AG04450 (cell line): ENCODE measurements around the gene TRAF7. TPM values are rescaled to one million over a fixed set of nuclear protein-coding genes. Genes with fewer than 3 reads are reported as not detected.

Experiments used
- CTCF ChIA-PET: fragments of 300-600, 350-600 bp; formaldehyde crosslinking; extraction: SDS; loops from one replicate; lab custom pipeline; 2022; ENCODE audit warnings: antibody characterized with exemption, inconsistent platforms; lab: Charles Lee
- POLR2A ChIA-PET: fragments of 350-600 bp; formaldehyde crosslinking; extraction: SDS; loops from one replicate; lab custom pipeline; 2021; ENCODE audit warnings: antibody characterized with exemption, inconsistent platforms; lab: Yijun Ruan, JAX
- DNase-seq: peaks from one replicate; pipeline ENCODE4 v3.0.0-alpha.2; 2011; ENCODE audit warnings: low read depth, low spot score
- H3K27ac ChIP-seq: one replicate; pipeline ENCODE4 v1.5.1; 2012; ENCODE audit warnings: low read depth, low read length, control low read depth
- H3K27me3 ChIP-seq: one replicate; pipeline ENCODE4 v1.6.0; 2012; ENCODE audit warnings: low read length; ENCODE audit not compliant: control insufficient read depth, insufficient read depth
- H3K4me3 ChIP-seq: 2 replicates; pipeline ENCODE4 v1.5.1; 2011; ENCODE audit warnings: mild to moderate bottlenecking, low read depth, low read length, control low read depth
- H3K9me3 ChIP-seq: 2 replicates; pipeline ENCODE4 v1.5.1; 2012; ENCODE audit warnings: low read length; ENCODE audit not compliant: control insufficient read depth, insufficient read depth
- polyA plus RNA-seq: library from polyadenylated mRNA; depleted of rRNA; stranded (reverse); fragments of >200 nt; gene quantifications from 2 replicates; pipeline ENCODE4 v1.2.3, GENCODE V29; 2011
- TF ChIP-seq, protein P1 (sequence below): IDR thresholded peaks from 2 replicates; pipeline ENCODE4 v1.5.1; 2011; ENCODE audit warnings: low read depth, low read length, control low read depth, inconsistent platforms

The TRAF7 gene
- polyA plus RNA-seq, 1 experiment, result 35.2 TPM

DNA sequence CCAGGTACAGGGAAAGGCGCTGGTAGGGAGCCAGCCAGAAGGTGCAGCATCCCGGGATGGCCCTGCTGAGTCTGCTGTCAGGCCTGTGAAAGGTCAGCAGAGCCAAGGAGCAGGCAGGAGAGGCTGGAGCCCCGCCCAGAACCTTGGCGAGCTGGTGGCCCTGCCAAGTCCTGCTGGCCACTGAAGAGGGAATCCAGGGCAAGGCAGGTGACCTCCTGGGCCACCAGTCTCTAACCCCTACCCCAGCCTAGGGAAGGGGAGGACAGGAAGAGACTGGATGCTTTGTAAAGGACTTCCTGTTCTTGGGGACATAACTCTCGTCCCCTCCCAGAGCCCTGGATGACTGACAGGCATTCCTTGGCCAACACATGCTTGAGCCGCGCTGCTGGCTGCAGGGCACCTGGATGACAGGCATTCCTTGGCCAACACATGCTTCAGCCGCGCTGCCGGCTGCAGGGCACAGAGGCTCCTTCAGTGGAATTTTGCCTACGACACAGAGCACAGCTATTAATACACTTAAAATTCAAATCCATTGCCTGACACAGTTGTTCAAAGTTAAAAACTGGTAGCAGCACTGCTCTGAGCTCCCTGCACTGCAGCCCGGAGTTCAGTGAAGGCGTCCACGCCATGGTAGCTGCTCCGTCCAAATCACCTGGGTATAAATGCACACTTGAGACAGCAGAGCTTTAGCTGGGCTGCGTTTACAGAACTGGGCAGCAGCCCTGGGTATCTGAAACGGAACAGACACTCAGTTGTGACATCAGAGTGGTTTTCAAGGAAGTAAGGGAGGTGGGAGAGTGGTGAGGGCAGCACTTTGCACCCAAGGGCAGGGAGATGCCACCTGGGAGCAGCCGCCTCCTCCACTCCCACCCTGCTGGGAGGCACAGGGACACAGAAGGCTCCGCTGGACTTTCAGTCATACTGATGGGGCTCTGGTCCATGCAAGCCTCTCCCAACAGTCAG is 57.1 kb downstream of the TRAF7 start:
- POLR2A ChIA-PET, result interaction anchor here (1.1 kb wide), 1 partner anchor 57 kb away, joined by 3 read pairs; the partner anchor contains the start of gene TRAF7
- CTCF ChIA-PET, result no interaction called here
- no peak for DNase-seq
- no peaks in the 10 kb centered on the region; the same call in 1 of the 2 replicates for H3K9me3 ChIP-seq
- no peaks in the 10 kb centered on the region for H3K27me3 ChIP-seq
- TF ChIP-seq, protein P1, sequence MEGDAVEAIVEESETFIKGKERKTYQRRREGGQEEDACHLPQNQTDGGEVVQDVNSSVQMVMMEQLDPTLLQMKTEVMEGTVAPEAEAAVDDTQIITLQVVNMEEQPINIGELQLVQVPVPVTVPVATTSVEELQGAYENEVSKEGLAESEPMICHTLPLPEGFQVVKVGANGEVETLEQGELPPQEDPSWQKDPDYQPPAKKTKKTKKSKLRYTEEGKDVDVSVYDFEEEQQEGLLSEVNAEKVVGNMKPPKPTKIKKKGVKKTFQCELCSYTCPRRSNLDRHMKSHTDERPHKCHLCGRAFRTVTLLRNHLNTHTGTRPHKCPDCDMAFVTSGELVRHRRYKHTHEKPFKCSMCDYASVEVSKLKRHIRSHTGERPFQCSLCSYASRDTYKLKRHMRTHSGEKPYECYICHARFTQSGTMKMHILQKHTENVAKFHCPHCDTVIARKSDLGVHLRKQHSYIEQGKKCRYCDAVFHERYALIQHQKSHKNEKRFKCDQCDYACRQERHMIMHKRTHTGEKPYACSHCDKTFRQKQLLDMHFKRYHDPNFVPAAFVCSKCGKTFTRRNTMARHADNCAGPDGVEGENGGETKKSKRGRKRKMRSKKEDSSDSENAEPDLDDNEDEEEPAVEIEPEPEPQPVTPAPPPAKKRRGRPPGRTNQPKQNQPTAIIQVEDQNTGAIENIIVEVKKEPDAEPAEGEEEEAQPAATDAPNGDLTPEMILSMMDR, result no peak
- no peak overlapping the region for H3K27ac ChIP-seq
- peak overlapping the region; percentile 67 for H3K4me3 ChIP-seq

DNA sequence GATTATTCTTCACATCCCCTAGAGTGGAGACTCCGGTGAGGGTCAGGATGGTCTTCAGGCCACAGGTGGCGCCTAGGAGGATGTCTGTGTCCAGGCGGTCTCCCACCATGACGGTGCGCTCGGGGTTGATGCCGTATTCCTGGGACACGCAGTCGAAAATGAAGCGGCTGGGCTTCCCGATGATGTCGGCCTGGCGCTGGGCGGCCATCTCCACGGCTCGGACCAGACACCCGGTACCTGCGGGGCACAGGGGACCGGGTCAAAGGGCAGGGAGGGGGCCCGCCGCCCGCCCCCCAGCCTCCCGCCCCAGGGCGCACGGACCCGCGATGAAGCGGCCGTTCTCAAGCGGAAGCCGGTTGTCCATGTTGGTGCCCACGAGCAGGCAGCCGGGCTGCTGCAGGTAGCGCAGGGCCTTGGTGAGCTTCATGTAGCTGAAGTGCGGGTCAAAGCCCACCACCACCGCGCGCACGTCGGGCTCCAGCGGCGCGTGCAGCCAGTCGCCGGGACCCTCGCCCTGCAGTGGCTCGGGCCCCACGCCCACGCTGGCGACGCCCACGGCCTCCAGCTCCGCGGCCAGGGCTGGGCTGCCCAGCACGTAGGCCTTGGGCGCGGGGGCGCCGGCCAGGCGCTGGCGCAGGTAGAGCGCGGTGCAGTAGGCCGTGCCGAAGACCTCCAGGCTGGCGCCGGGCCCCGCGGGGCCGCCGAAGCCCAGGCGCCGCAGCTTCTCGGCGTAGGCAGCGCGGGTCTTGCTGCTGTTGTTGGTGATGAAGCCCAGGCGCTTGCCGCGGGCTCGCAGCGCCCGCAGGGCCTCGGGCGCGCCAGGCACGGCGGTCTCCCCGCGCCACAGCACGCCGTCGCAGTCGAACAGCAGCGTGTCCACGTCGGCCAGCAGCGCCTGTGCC is 58.5 kb downstream of the TRAF7 start:
- H3K4me3 ChIP-seq, result peak overlapping the region; percentile 67
- H3K27ac ChIP-seq, result no peak overlapping the region
- DNase-seq, result no peak
- ChIA-PET CTCF (no interaction called here), POLR2A (interaction anchor here (0.6 to 1.7 kb wide), 8 partner anchors 8 to 318 kb away, joined by 3 to 27 read pairs (median 4); partner anchors contain the start of gene TRAF7)
- TF ChIP-seq, protein P1, result no peak
- H3K27me3 ChIP-seq, result no peaks in the 10 kb centered on the region
- no peaks in the 10 kb centered on the region; the same call in 1 of the 2 replicates for H3K9me3 ChIP-seq

DNA sequence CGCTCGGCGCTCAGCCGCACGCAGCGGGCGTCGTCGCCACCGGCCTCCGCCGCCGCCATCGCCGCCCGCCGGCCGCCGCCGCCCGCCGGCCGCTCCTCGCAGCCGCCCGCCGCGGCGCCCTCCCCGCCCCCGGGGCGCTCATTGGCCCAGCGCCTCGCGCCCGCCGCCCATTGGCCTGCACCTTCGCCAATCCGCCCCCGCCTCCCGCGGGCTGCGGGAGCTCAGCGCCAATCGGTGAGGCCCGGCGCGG is 59.1 kb downstream of the TRAF7 start, which contains the start of gene PGP:
TSS of gene PGP (minus strand) at position 122 of the 250 bp plus-strand sequence. CDS start at position 59, 63 bp downstream.
- no peak for DNase-seq
- ChIA-PET POLR2A (interaction anchor here (0.6 to 1.7 kb wide), 7 partner anchors 8 to 318 kb away, joined by 3 to 27 read pairs (median 3); partner anchors contain the start of gene TRAF7), CTCF (no interaction called here)
- H3K27me3 ChIP-seq, result no peaks in the 10 kb centered on the region
- H3K27ac ChIP-seq, result peak within 1 kb of the TSS; percentile 87
- H3K4me3 ChIP-seq, result peak within 1 kb of the TSS; percentile 77
- H3K9me3 ChIP-seq, result no peaks in the 10 kb centered on the region
- TF ChIP-seq, protein P1, result no peak

DNA sequence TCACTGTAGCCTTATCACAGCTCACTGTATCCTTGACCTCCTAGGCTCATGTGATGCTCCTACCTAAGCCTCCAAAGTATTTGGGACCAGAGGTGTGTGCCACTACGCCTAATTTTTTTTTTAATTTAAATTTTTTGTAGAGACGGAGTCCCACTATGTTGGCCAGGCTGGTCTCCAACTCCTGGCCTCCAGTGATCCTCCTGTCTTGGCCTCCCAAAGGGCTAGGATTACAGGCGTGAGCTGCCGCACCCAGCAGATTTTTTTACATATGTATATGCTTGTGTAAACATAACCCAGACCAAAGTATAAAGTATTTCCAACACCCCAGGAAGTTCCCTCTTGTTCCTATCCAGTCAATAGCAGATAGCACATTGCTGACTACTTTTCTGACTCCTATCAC is 60.7 kb downstream of the TRAF7 start:
- no peak for DNase-seq
- H3K27me3 ChIP-seq, result no peaks in the 10 kb centered on the region
- no peak overlapping the region for H3K4me3 ChIP-seq
- ChIA-PET POLR2A (interaction anchor here (0.7 kb wide), 1 partner anchor 273 kb away, joined by 4 read pairs; no protein-coding TSS in a partner anchor), CTCF (no interaction called here)
- no peaks in the 10 kb centered on the region for H3K9me3 ChIP-seq
- TF ChIP-seq, protein P1, result no peak
- H3K27ac ChIP-seq, result no peak overlapping the region
